GM19193 (cell line): ENCODE data around the gene NR2F2.

ENCODE experiments used
- POLR2A ChIP-seq: IDR thresholded peaks from 4 replicates; pipeline ENCODE4 v1.6.1; 2011; ENCODE audit not compliant: insufficient read depth, insufficient read length; ENCODE audit errors: extremely low read depth

The NR2F2 gene

GRCh38 chr15:96334017-96334704, 3.7 kb downstream of the NR2F2 start:
- TF ChIP-seq POLR2A, result no peak

DNA sequence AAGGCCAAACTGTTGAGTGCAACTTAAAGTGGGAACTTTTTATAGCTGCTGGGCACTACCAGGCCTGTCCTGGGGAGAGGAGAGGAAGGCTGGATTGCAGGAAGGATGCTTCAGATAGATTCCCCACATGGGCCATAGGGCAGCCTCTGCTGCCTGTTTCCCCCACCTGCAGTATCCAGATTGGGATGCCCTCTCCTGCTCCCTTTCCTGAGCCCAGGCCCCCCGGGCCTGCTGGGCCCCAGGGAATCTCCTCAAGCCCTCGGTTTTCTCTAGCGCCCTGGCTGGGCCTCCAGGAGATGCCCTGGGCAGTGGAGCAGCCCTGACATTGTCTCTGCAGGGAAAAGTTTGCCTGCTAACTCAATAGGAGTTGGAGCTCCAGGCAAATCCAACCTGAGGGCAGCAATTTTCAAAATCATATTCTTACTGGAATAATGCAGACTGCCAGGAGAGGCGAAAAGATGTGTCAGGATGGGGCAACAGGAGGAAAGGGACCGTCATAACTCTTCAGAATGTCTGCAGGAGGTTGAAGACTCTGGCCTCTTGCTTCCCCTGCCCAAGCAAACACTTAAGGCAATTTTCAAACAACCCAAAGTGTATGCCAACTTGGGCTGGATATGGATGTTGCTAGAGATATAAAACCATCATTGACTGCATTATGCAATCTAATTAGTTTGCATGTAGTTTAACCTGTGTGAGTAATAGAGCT, 4.4 kb downstream of the NR2F2 start:
- TF ChIP-seq POLR2A, result no peak

DNA sequence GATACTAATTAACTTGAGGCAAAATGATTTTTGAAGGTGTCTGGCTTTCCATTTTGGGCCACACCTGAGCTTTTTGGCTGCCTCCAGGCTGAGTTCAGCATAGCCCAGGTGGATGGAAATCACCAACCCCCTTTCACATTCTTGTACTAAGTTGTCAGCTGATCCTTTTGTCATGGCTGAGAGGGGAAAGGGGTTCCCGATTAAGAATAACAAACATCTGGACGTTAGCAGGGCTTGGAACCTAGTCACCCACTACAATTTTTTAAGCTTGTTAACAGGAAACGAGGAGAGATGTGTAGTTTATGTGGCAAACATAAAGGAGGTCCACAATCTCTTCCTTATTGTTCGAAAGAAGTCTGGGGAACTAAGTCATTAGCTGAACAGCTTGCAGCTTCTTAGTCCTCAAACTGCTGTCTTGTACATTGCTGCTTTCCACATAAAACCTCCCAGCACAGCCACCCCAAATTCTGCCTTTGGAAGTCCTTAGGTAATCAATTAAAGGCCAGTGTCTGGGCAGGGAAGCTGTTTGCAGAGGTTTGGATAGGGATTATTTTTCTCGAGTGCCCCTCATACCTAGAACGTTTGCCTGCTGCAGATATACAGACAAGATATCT, 5.0 kb downstream of the NR2F2 start:
- TF ChIP-seq POLR2A, result no peak

DNA sequence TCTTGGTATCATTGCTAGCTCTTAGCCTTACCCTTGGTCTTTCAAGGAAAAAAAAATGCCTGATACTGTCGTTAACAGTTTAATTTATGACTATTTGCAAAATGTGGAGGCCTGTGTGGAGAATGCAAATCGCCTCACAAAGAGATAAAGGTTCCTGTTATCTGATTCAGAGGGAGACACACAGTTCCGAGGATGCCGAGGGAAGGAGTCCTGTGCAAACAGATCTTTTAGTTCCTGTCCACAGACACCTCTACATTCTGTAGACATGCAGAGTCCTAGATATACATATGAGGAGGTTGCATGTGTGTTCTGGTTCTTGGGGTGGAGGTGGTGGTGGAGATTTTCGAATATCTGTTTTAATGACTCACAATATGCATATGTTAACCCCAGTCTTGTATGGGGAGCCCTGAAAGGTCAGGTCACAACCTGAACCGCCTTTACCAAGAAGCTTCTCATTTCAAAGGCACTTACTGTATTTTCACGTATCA, 5.7 kb downstream of the NR2F2 start:
- TF ChIP-seq POLR2A, result no peak

- no peak for TF ChIP-seq POLR2A
These were observed 6.3 kb downstream of the NR2F2 start for GRCh38 chr15:96336596-96337364.

GRCh38 chr15:96337365-96338023, 7.0 kb downstream of the NR2F2 start:
- TF ChIP-seq POLR2A, result no peak

GRCh38 chr15:96338074-96338765, 7.7 kb downstream of the NR2F2 start:
- no peak for TF ChIP-seq POLR2A

DNA sequence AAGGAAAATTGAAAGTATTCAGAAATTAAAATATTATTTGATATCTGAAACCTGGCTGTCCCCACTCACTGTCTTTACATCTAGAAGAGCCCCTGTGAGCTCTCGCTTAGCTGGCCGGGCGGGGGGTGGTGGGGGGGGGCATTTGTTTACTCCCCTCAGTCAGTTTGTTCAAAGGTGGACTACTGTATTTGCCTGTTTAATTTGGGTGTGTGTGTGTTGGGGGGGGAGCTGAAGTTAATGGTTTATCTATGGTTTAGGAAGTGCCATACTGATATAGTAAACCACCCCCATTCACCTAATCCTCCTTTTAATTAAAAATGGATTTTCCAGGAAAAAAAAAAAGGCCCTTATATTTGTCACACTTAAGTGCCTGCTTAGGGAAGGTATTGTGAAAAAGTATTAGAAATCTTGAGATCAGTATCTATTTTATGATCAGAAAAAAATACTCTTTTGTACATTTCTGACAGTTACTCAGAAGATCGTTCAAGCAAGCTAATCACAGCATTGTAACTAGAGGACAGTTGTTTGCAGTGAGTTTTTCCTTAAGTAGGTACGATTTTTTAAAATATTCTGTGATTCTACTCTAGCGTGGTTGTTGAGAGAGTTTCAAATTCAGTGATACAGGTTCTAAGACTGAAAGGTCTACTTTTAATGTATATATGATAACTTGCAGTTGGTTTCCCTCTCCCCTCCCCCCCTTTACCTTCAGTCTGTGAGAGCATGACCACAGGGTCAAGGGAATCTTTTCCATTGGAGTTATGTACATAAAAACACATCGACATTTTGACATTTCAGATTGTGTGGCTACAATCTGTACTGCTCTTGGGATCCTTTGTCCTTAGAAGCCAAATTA, 8.5 kb downstream of the NR2F2 start:
- no peak for TF ChIP-seq POLR2A

DNA sequence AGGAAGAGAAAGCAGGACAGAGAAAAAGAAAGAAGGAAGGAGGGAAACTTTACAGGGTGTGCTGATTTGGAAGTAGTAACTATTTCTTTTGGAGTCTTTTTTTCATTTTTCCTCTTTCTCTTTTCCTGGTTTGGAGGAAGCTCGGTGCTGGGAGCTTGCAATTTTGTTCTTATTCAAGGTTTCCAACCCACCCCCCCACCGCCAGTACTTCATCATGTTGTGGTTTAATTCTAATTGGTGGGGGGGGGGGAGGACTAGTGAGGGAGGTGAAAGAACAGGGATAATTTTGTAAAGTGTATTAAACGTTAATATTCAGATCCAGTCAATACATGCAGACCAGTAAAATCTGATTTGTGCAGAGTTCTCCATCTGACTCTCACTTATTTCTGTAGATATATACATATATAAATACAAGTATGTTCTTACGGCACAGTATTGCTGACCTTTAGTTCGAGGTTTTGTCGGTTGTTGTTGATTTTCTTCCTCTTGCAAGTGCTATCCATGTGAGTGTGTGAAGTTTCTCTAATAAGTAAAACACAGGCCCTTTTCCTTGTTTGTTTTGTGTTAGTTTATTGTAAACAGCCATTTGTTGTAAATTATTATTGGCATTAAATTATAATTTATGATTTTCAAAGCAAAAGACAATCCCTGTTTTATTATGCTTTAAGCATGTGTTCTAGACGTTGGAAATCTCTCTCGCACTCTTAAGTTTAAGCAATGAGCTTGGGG, 9.3 kb downstream of the NR2F2 start:
- TF ChIP-seq POLR2A, result no peak

GRCh38 chr15:96340348-96340597, 9.8 kb downstream of the NR2F2 start:
- TF ChIP-seq POLR2A, result no peak

- TF ChIP-seq POLR2A, result peak; percentile 30
These were observed 10.4 kb downstream of the NR2F2 start for GRCh38 chr15:96340598-96341512.
